ENCODE data around the gene ADGRE1. TPM values are rescaled to one million over a fixed set of nuclear protein-coding genes. Genes with fewer than 3 reads are reported as not detected.
"Not testable (repeated sequence)": the region's sequence is repeated elsewhere in the genome, so short reads cannot be mapped to it uniquely, and the experiment has no call there.

Gene ADGRE1
- total RNA-seq, 1 donor from 2014 or later: not detected

DNA sequence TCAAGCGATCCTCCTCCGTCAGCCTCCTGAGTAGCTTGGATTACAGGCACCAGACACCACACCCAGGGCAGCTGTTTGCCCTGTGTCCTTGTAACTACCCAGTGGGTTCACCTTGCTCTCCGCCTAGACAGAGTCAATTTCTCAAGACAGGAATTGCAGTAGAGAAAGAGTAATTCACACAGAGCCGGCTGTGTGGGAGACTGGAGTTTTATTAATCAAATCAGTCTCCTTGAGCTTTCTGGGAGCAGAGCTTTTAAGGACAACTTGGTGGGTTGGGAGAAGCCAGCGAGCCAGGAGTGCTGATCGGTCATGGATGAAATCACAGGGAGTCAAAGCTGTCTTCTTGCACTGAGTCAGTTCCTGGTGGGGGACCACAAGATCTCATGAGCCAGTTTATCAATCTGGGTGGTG lies 20.6 kb upstream of the ADGRE1 start:
- Mint-ChIP-seq H3K27ac (ENCODE audit: unreplicated experiment) (no peak overlapping the region), H3K36me3 (ENCODE audit: unreplicated experiment) (no peaks in the 10 kb centered on the region), H3K27me3 (ENCODE audit: unreplicated experiment) (no peaks in the 10 kb centered on the region), H3K4me3 (ENCODE audit: unreplicated experiment) (no peak overlapping the region), H3K9me3 (ENCODE audit: unreplicated experiment) (peaks cover 4% of the 10 kb centered on the region), H3K4me1 (ENCODE audit: unreplicated experiment) (peaks cover 4% of the 10 kb centered on the region)
- TF ChIP-seq, protein P1, sequence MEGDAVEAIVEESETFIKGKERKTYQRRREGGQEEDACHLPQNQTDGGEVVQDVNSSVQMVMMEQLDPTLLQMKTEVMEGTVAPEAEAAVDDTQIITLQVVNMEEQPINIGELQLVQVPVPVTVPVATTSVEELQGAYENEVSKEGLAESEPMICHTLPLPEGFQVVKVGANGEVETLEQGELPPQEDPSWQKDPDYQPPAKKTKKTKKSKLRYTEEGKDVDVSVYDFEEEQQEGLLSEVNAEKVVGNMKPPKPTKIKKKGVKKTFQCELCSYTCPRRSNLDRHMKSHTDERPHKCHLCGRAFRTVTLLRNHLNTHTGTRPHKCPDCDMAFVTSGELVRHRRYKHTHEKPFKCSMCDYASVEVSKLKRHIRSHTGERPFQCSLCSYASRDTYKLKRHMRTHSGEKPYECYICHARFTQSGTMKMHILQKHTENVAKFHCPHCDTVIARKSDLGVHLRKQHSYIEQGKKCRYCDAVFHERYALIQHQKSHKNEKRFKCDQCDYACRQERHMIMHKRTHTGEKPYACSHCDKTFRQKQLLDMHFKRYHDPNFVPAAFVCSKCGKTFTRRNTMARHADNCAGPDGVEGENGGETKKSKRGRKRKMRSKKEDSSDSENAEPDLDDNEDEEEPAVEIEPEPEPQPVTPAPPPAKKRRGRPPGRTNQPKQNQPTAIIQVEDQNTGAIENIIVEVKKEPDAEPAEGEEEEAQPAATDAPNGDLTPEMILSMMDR (IDR thresholded peaks at IDR 0.05): no peak
- no peak for DNase-seq (ENCODE audit: extremely low spot score, unreplicated experiment)

DNA sequence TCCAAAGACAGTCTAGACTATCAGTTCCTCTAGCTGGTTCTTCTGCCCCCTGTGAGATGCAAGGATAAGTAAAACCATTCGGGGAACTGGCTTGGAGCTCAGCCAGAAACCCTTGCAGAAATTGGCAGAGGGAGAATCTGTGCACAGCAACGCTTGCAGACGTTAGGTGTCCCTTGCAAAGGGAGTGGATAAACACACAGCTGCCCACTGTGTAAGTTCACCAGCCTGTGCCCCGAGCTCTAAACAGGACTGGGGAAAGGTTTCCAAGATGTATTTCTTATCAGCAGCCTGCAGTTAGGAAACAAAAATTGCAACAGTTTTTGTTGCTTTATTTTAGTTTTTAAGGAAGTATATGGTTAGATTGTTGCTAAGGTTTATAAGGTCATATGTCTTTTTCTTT lies 19.0 kb upstream of the ADGRE1 start:
- Mint-ChIP-seq H3K27me3 (ENCODE audit: unreplicated experiment) (no peaks in the 10 kb centered on the region), H3K9me3 (ENCODE audit: unreplicated experiment) (peaks cover 10% of the 10 kb centered on the region), H3K4me3 (ENCODE audit: unreplicated experiment) (no peak overlapping the region), H3K36me3 (ENCODE audit: unreplicated experiment) (no peaks in the 10 kb centered on the region), H3K27ac (ENCODE audit: unreplicated experiment) (no peak overlapping the region), H3K4me1 (ENCODE audit: unreplicated experiment) (no peaks in the 10 kb centered on the region)
- TF ChIP-seq, protein P1 (IDR thresholded peaks at IDR 0.05): no peak
- DNase-seq (ENCODE audit: extremely low spot score, unreplicated experiment): no peak

DNA sequence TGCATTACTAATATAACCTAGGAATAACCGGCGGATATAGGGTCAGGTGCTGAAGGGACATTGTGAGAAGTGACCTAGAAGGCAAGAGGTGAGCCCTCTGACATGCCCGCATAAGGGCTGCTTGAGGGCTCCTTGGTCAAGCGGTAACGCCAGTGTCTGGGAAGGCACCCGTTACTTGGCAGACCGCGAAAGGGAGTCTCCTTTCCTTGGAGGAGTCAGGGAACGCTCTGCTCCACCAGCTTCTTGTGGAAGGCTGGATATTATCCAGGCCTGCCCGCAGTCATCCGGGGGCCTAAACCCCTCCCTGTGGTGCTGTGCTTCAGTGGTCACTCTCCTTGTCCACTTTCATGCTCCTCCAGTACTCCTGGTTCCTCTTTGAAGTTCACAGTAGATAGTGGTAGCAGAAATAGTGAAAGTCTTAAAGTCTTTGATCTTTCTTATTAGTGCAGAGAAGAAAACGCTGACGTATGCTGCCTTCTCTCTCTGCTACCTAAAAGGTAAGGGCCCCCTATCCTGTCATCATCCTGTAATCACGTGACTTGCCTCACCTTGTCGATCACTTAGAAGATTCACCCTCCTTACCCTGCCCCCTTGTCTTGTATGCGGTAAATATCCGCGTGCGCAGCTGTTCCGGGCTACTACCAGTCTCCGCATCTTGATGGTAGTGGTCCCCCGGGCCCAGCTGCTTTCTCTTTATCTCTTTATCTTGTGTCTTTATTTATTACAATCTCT lies 18.1 kb upstream of the ADGRE1 start:
- not testable (repeated sequence) for H3K4me3 Mint-ChIP-seq (ENCODE audit: unreplicated experiment); H3K27me3 Mint-ChIP-seq (ENCODE audit: unreplicated experiment); H3K36me3 Mint-ChIP-seq (ENCODE audit: unreplicated experiment); H3K4me1 Mint-ChIP-seq (ENCODE audit: unreplicated experiment); DNase-seq (ENCODE audit: extremely low spot score, unreplicated experiment); H3K27ac Mint-ChIP-seq (ENCODE audit: unreplicated experiment)
- H3K9me3 Mint-ChIP-seq (ENCODE audit: unreplicated experiment): peaks cover 12% of the 10 kb centered on the region

DNA sequence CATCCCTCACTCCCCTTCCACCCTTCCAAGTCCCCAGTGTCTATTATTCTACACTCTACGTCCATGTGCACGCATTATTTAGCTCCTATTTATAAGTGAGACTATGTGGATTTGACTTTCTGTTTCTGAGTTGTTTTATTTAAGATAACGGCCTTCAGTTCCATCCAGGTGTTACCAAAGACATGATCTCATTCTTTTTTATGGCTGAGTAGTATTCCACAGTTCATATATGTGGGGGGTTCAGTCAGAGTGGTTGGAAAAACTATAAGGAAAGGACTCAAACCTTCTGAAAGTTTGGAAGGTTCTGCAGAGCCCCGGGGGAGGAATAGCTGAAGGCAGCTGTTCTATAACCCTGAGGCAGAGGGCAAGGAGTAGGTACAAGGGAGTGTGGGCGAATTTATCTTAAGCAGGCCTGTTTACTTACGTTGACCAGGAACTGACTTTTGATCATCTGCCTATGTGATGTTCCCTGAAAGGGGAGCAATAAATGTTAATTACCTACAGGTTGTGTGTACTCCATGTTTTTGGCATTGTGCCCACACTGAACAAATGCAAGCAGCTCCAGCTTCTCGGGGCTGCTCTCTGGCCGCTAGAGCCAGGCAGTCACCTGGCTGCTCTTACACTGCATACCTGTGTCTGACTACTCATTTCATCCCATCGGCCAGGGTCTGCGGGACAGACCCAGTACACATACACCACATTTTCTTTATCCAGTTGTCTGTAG lies 13.5 kb upstream of the ADGRE1 start:
- TF ChIP-seq, protein P1 (IDR thresholded peaks at IDR 0.05): no peak
- Mint-ChIP-seq H3K27ac (ENCODE audit: unreplicated experiment) (no peak overlapping the region), H3K36me3 (ENCODE audit: unreplicated experiment) (no peaks in the 10 kb centered on the region), H3K9me3 (ENCODE audit: unreplicated experiment) (peaks cover 24% of the 10 kb centered on the region), H3K27me3 (ENCODE audit: unreplicated experiment) (no peaks in the 10 kb centered on the region), H3K4me1 (ENCODE audit: unreplicated experiment) (no peaks in the 10 kb centered on the region), H3K4me3 (ENCODE audit: unreplicated experiment) (no peak overlapping the region)
- DNase-seq (ENCODE audit: extremely low spot score, unreplicated experiment): no peak

DNA sequence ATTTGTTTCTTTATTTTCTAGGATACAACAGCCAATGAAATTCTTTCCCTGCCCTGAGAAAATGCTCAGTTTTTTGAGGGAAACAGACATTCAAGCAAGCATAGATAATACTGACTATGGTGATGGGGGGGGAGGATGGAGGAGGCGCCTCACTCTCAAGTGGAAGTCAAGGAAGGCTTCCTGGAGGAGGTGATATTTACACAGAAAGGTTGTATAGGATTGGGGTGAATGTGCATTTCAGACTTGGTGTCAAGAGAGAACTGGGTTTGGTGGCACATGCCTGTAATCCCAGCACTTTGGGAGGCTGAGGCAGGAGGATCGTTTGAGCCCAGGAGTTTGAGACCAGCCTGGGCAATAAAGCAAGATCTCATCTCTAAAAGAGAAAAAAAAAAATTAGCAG lies 12.2 kb upstream of the ADGRE1 start:
- Mint-ChIP-seq H3K9me3 (ENCODE audit: unreplicated experiment) (peaks cover 35% of the 10 kb centered on the region), H3K4me1 (ENCODE audit: unreplicated experiment) (no peaks in the 10 kb centered on the region), H3K27me3 (ENCODE audit: unreplicated experiment) (no peaks in the 10 kb centered on the region), H3K27ac (ENCODE audit: unreplicated experiment) (no peak overlapping the region), H3K36me3 (ENCODE audit: unreplicated experiment) (no peaks in the 10 kb centered on the region), H3K4me3 (ENCODE audit: unreplicated experiment) (no peak overlapping the region)
- no peak for DNase-seq (ENCODE audit: extremely low spot score, unreplicated experiment)
- TF ChIP-seq, protein P1 (IDR thresholded peaks at IDR 0.05): no peak
